ENCODE results near the gene FFAR3. TPM values are rescaled to one million over a fixed set of nuclear protein-coding genes. Genes with fewer than 3 reads are reported as not detected.
A peak's percentile ranks its signal among the peaks of the same experiment; 100 is the strongest.

FFAR3 gene
- total and polyA plus RNA-seq, 2 of the 13 experiments (the other 11 are each of a cell fraction or from before 2014, with no cell fraction given) = not detected

GRCh38 chr19:35309481-35310279 is 48.6 kb upstream of the FFAR3 start (continued):
- TF ChIP-seq, protein P1, sequence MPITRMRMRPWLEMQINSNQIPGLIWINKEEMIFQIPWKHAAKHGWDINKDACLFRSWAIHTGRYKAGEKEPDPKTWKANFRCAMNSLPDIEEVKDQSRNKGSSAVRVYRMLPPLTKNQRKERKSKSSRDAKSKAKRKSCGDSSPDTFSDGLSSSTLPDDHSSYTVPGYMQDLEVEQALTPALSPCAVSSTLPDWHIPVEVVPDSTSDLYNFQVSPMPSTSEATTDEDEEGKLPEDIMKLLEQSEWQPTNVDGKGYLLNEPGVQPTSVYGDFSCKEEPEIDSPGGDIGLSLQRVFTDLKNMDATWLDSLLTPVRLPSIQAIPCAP (CRISPR knock-in tag; IDR thresholded peaks at IDR 0.05; ENCODE audit: low read depth) = no peak
- peak; percentile 80 for TF ChIP-seq BCL6 (CRISPR knock-in tag; IDR thresholded peaks at IDR 0.05)
- peak; percentile 48; the same call in 1 of the 2 replicates for TF ChIP-seq ZNF331 (CRISPR knock-in tag; IDR thresholded peaks at IDR 0.05)
- TF ChIP-seq TSC22D2 (CRISPR knock-in tag; IDR thresholded peaks at IDR 0.05; ENCODE audit: borderline replicate concordance) = no peak
- TF ChIP-seq SALL1 (CRISPR knock-in tag; IDR thresholded peaks at IDR 0.05) = peak; percentile 87
- peak; percentile 47; the same call in 1 of the 2 replicates for TF ChIP-seq PHF21A (CRISPR knock-in tag; IDR thresholded peaks at IDR 0.05)
- TF ChIP-seq, protein P2, sequence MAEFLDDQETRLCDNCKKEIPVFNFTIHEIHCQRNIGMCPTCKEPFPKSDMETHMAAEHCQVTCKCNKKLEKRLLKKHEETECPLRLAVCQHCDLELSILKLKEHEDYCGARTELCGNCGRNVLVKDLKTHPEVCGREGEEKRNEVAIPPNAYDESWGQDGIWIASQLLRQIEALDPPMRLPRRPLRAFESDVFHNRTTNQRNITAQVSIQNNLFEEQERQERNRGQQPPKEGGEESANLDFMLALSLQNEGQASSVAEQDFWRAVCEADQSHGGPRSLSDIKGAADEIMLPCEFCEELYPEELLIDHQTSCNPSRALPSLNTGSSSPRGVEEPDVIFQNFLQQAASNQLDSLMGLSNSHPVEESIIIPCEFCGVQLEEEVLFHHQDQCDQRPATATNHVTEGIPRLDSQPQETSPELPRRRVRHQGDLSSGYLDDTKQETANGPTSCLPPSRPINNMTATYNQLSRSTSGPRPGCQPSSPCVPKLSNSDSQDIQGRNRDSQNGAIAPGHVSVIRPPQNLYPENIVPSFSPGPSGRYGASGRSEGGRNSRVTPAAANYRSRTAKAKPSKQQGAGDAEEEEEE (CRISPR knock-in tag; IDR thresholded peaks at IDR 0.05; ENCODE audit: borderline replicate concordance) = no peak
- TF ChIP-seq ELF4 (CRISPR knock-in tag; IDR thresholded peaks at IDR 0.05; ENCODE audit: borderline replicate concordance) = no peak
- no peak for TF ChIP-seq ARNT (IDR thresholded peaks at IDR 0.05)
- 0 out of 2 replicates have a peak, but pooled peaks have one; percentile 19 for TF ChIP-seq SP140L (CRISPR knock-in tag; IDR thresholded peaks at IDR 0.05; ENCODE audit: borderline replicate concordance)
- no peak for TF ChIP-seq GZF1 (CRISPR knock-in tag; IDR thresholded peaks at IDR 0.05)
- TF ChIP-seq KLF12 (CRISPR knock-in tag; IDR thresholded peaks at IDR 0.05; ENCODE audit: borderline replicate concordance) = no peak
- no peak for TF ChIP-seq IKZF4 (CRISPR knock-in tag; IDR thresholded peaks at IDR 0.05; ENCODE audit: borderline replicate concordance, low read depth, not compliant biosample characterization)
- TF ChIP-seq E2F1 (CRISPR knock-in tag; IDR thresholded peaks at IDR 0.05) = no peak
- 0 out of 2 replicates have a peak, but pooled peaks have one; percentile 49 for TF ChIP-seq ZNF737 (CRISPR knock-in tag; IDR thresholded peaks at IDR 0.05; ENCODE audit: borderline replicate concordance)
- TF ChIP-seq ZNF124 (CRISPR knock-in tag; IDR thresholded peaks at IDR 0.05) = no peak
- TF ChIP-seq HMGA1 (CRISPR knock-in tag; conservative IDR thresholded peaks at IDR 0.05) = no peak
- no peak for TF ChIP-seq KLF15 (CRISPR knock-in tag; IDR thresholded peaks at IDR 0.05; ENCODE audit: borderline replicate concordance)
- no peak for TF ChIP-seq SMC3 (IDR thresholded peaks at IDR 0.05; ENCODE audit: low read length)
- TF ChIP-seq SOX6 (IDR thresholded peaks at IDR 0.05) = no peak
- peak; percentile 61; the same call in 1 of the 2 replicates for TF ChIP-seq SOX6 (CRISPR knock-in tag; IDR thresholded peaks at IDR 0.05)
- no peak for TF ChIP-seq PCBP2 (optimal IDR thresholded peaks at IDR 0.05; ENCODE audit: low read depth, low read length, poor library complexity, severe bottlenecking)
- peak; percentile 76 for TF ChIP-seq MED1 (CRISPR knock-in tag; IDR thresholded peaks at IDR 0.05)
- no peak for TF ChIP-seq PAWR (CRISPR knock-in tag; IDR thresholded peaks at IDR 0.05; ENCODE audit: borderline replicate concordance)
- TF ChIP-seq MEF2D (CRISPR knock-in tag; IDR thresholded peaks at IDR 0.05) = no peak
- peak; percentile 11; the same call in 1 of the 2 replicates for TF ChIP-seq ZNF768 (CRISPR knock-in tag; IDR thresholded peaks at IDR 0.05)
- peak; percentile 25; the same call in 1 of the 2 replicates for TF ChIP-seq CREM (IDR thresholded peaks at IDR 0.05)
- TF ChIP-seq CREM (CRISPR knock-in tag; IDR thresholded peaks at IDR 0.05) = no peak
- peak; percentile 97 for TF ChIP-seq RARA (CRISPR knock-in tag; IDR thresholded peaks at IDR 0.05)
